ENCODE data around the gene MEIKIN.

DNA sequence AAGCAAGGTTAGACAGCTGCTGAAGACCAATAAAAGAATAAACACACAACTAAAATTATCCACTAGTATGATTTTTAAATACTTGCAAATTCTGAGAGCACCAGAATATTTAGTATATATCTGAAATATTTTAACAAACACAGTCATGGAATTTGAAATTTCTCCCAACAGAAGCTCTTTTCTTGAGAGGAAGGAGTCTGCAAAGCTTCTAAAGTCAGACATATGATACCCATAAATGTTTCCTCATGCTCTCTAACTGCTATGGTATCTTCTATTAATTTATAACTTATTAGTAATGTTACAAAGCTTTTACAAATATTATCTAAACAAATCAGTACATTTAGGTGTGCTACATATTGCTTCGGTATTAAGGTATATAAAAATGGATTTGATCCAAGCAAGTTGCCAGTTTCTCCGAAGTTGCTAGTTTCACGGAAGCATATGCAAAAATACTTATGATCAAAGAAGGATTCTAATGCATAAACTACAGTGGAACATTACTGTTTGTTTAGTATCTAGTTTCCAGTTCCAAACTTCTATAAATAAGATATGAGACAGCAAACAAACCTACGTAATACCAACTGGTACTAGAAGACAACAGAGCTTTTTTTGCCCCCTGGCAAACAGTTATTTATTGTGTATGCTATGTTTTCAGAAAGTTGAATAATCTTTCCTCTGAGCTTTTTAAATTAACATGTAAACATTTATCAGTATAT, 170.7 kb downstream of the MEIKIN start:
- TF ChIP-seq, protein P1, sequence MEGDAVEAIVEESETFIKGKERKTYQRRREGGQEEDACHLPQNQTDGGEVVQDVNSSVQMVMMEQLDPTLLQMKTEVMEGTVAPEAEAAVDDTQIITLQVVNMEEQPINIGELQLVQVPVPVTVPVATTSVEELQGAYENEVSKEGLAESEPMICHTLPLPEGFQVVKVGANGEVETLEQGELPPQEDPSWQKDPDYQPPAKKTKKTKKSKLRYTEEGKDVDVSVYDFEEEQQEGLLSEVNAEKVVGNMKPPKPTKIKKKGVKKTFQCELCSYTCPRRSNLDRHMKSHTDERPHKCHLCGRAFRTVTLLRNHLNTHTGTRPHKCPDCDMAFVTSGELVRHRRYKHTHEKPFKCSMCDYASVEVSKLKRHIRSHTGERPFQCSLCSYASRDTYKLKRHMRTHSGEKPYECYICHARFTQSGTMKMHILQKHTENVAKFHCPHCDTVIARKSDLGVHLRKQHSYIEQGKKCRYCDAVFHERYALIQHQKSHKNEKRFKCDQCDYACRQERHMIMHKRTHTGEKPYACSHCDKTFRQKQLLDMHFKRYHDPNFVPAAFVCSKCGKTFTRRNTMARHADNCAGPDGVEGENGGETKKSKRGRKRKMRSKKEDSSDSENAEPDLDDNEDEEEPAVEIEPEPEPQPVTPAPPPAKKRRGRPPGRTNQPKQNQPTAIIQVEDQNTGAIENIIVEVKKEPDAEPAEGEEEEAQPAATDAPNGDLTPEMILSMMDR (IDR thresholded peaks at IDR 0.05; ENCODE audit: poor library complexity, severe bottlenecking) = no peak
- TF ChIP-seq POLR2AphosphoS5 (IDR thresholded peaks at IDR 0.05) (no peak), SMC3 (conservative IDR thresholded peaks at IDR 0.05; ENCODE audit: poor library complexity) (no peak), EZH2 (IDR thresholded peaks at IDR 0.05; ENCODE audit: borderline replicate concordance, insufficient read depth, low read length, poor library complexity, severe bottlenecking) (no peak), EP300 (conservative IDR thresholded peaks at IDR 0.05; ENCODE audit: poor library complexity, severe bottlenecking) (no peak), TAF1 (IDR thresholded peaks at IDR 0.05; ENCODE audit: low read depth) (no peak), MXI1 (conservative IDR thresholded peaks at IDR 0.05; ENCODE audit: poor library complexity, severe bottlenecking) (no peak)
- TF ChIP-seq, protein P2, sequence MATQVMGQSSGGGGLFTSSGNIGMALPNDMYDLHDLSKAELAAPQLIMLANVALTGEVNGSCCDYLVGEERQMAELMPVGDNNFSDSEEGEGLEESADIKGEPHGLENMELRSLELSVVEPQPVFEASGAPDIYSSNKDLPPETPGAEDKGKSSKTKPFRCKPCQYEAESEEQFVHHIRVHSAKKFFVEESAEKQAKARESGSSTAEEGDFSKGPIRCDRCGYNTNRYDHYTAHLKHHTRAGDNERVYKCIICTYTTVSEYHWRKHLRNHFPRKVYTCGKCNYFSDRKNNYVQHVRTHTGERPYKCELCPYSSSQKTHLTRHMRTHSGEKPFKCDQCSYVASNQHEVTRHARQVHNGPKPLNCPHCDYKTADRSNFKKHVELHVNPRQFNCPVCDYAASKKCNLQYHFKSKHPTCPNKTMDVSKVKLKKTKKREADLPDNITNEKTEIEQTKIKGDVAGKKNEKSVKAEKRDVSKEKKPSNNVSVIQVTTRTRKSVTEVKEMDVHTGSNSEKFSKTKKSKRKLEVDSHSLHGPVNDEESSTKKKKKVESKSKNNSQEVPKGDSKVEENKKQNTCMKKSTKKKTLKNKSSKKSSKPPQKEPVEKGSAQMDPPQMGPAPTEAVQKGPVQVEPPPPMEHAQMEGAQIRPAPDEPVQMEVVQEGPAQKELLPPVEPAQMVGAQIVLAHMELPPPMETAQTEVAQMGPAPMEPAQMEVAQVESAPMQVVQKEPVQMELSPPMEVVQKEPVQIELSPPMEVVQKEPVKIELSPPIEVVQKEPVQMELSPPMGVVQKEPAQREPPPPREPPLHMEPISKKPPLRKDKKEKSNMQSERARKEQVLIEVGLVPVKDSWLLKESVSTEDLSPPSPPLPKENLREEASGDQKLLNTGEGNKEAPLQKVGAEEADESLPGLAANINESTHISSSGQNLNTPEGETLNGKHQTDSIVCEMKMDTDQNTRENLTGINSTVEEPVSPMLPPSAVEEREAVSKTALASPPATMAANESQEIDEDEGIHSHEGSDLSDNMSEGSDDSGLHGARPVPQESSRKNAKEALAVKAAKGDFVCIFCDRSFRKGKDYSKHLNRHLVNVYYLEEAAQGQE (IDR thresholded peaks at IDR 0.05; ENCODE audit: borderline replicate concordance) = no peak

Measured in neural cell (in vitro differentiated cells).